IgD-negative memory B cell (primary cell): ENCODE measurements around the gene PCOLCE2. TPM values are rescaled to one million over a fixed set of nuclear protein-coding genes. Genes with fewer than 3 reads are reported as not detected.

Source experiments
- H3K27ac Mint-ChIP-seq, 3 donors: one replicate each; pipeline ENCODE4 v1.8.0; 2020 to 2022; ENCODE audit warnings: mild to moderate bottlenecking in 3 of 3, mixed read lengths in 3 of 3, moderate library complexity in 1 of 3
- H3K27me3 Mint-ChIP-seq: one replicate; pipeline ENCODE4 v1.8.0; 2021; ENCODE audit warnings: mixed read lengths
- H3K36me3 Mint-ChIP-seq: one replicate; pipeline ENCODE4 v1.8.0; 2020; ENCODE audit warnings: mild to moderate bottlenecking, mixed read lengths
- H3K4me1 Mint-ChIP-seq, 3 donors: one replicate each; pipeline ENCODE4 v1.8.0; 2020 to 2022; ENCODE audit warnings: mixed read lengths in 3 of 3, mild to moderate bottlenecking in 1 of 3
- H3K4me3 Mint-ChIP-seq, 4 donors: one replicate each; pipeline ENCODE4 v1.8.0; 2020 to 2022; ENCODE audit warnings: mild to moderate bottlenecking in 4 of 4, mixed read lengths in 4 of 4, moderate library complexity in 3 of 4
- H3K9me3 Mint-ChIP-seq, 3 donors: one replicate each; pipeline ENCODE4 v1.8.0; 2020 to 2021; ENCODE audit warnings: mixed read lengths in 3 of 3, mild to moderate bottlenecking in 1 of 3
- polyA plus RNA-seq: library from polyadenylated mRNA; unstranded; fragments of 300-500 nt; fragmentation: Illumina TruSeq; gene quantifications from one replicate; pipeline ENCODE4 v1.2.3, GENCODE V29; 2021

The PCOLCE2 gene
- polyA plus RNA-seq, 1 donor from 2014 or later = not detected

GRCh38 chr3:142912402-142913172 is 23.7 kb upstream of the PCOLCE2 start:
- H3K27ac Mint-ChIP-seq = no peak overlapping the region
- H3K4me1 Mint-ChIP-seq = peaks cover 0 to 3% (median 1%) of the 10 kb centered on the region in 3 donors
- H3K4me3 Mint-ChIP-seq = no peak overlapping the region
- H3K9me3 Mint-ChIP-seq = no peaks in the 10 kb centered on the region
- peaks cover under 1% of the 10 kb centered on the region for H3K36me3 Mint-ChIP-seq
- peaks cover 3% of the 10 kb centered on the region for H3K27me3 Mint-ChIP-seq

DNA sequence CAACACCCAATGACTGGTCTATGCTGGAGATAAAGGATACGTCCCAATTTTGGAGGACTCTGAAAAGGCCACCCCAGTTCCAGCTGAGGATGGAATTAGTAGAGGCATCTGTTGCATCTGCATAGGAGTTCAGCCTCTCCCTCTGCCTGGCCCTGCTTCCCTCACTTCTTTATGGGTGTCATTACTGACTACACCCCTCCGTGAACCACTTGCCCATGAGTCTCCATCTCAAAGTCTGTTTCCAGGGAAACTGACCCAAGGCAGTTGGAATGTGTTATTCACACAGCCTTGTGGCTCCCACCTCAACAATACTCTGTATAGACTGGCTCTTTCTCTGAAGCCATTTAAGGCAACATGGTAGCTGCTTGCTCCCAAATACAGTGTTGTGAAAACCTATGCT is 21.4 kb upstream of the PCOLCE2 start:
- Mint-ChIP-seq H3K4me3 (no peak overlapping the region), H3K9me3 (no peaks in the 10 kb centered on the region), H3K4me1 (peaks cover 0 to 4% (median 0%) of the 10 kb centered on the region in 3 donors), H3K36me3 (peaks cover 2% of the 10 kb centered on the region), H3K27ac (no peak overlapping the region), H3K27me3 (peaks cover 2% of the 10 kb centered on the region)

DNA sequence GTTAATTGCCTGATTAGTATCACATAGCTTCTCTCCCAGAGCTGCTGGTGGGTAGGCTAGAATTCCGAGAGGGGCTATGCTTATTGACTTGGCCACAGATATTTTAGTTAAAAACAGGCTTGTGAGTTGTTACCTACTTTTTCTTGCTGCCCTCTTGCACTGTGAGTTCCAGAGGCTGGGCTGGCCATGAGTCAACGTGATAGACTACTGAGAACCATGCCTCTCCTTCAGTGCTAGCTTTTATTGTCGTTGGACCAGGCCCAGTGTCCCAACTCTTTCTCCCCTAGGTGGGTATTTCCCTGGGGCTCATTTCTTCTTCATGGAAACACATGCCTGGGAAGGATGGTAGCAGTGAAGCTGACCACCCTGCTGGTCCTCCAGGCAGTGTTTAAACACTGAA is 20.4 kb upstream of the PCOLCE2 start:
- Mint-ChIP-seq H3K27ac (peak overlapping the region in 1 of 3 donors; percentile 7), H3K4me3 (no peak overlapping the region), H3K27me3 (peaks cover 3% of the 10 kb centered on the region), H3K36me3 (peaks cover 6% of the 10 kb centered on the region), H3K4me1 (peaks cover 0 to 10% (median 4%) of the 10 kb centered on the region in 3 donors), H3K9me3 (no peaks in the 10 kb centered on the region)

DNA sequence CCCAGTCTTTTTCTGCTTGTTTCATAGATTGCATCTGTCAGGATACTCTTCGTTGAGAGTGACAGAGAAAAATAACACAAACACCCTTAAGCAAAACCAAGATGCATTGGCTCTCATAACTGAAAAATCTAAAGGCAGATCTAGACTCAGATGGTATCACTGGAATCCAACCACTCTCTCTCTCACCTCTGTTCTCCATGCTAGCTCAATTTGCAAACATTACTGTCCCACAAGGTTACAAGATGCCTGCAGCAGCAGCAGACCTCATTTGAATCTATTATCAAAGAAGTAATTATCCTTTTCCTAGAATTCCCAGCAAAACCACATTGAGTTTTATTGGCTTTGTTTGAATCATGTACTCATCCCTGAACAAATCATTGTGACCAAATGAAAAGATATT is 19.1 kb upstream of the PCOLCE2 start:
- no peak overlapping the region for H3K27ac Mint-ChIP-seq
- H3K27me3 Mint-ChIP-seq = peaks cover 1% of the 10 kb centered on the region
- H3K9me3 Mint-ChIP-seq = no peaks in the 10 kb centered on the region
- peaks cover 6% of the 10 kb centered on the region for H3K36me3 Mint-ChIP-seq
- peaks cover 0 to 12% (median 4%) of the 10 kb centered on the region in 3 donors for H3K4me1 Mint-ChIP-seq
- no peak overlapping the region for H3K4me3 Mint-ChIP-seq

- peaks cover 6% of the 10 kb centered on the region for H3K36me3 Mint-ChIP-seq
- peaks cover 0 to 12% (median 4%) of the 10 kb centered on the region in 3 donors for H3K4me1 Mint-ChIP-seq
- peak overlapping the region in 1 of 4 donors; percentile 7 for H3K4me3 Mint-ChIP-seq
- H3K27ac Mint-ChIP-seq = no peak overlapping the region
- no peaks in the 10 kb centered on the region for H3K9me3 Mint-ChIP-seq
- peaks cover 6% of the 10 kb centered on the region for H3K27me3 Mint-ChIP-seq
Observed at GRCh38 chr3:142904639-142905436, 16.0 kb upstream of the PCOLCE2 start.

DNA sequence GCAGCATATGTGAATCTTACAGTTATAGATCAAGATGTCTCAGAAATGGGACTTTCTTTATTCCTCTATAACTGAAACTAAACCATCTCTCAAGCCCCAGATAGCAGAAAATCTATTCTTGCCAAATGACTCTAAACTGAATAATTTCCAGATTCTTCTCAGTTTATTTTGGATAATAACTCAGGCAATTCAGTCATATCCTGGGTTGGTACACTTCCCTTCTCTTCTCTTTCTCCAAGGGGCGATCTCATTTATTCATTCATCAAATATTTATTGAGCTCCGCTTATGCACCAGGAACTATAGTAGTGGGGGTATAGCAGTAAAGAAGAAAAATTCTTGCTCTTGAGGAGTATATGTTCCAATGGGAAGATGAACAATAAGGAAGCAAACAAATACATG is 13.5 kb upstream of the PCOLCE2 start:
- Mint-ChIP-seq H3K4me3 (no peak overlapping the region), H3K27ac (no peak overlapping the region), H3K9me3 (no peaks in the 10 kb centered on the region), H3K4me1 (peaks cover 0 to 12% (median 4%) of the 10 kb centered on the region in 3 donors), H3K36me3 (peaks cover 3% of the 10 kb centered on the region), H3K27me3 (peaks cover 6% of the 10 kb centered on the region)

GRCh38 chr3:142898346-142899213 is 9.7 kb upstream of the PCOLCE2 start:
- Mint-ChIP-seq H3K4me1 (no peaks in the 10 kb centered on the region), H3K27ac (no peak overlapping the region), H3K4me3 (no peak overlapping the region), H3K9me3 (no peaks in the 10 kb centered on the region), H3K27me3 (peaks cover 5% of the 10 kb centered on the region), H3K36me3 (peaks cover 2% of the 10 kb centered on the region)

- Mint-ChIP-seq H3K4me3 (no peak overlapping the region), H3K36me3 (peaks cover 2% of the 10 kb centered on the region), H3K4me1 (no peaks in the 10 kb centered on the region), H3K27me3 (peaks cover 5% of the 10 kb centered on the region), H3K9me3 (no peaks in the 10 kb centered on the region), H3K27ac (no peak overlapping the region)
Observed at GRCh38 chr3:142897807-142898206, 8.9 kb upstream of the PCOLCE2 start.

DNA sequence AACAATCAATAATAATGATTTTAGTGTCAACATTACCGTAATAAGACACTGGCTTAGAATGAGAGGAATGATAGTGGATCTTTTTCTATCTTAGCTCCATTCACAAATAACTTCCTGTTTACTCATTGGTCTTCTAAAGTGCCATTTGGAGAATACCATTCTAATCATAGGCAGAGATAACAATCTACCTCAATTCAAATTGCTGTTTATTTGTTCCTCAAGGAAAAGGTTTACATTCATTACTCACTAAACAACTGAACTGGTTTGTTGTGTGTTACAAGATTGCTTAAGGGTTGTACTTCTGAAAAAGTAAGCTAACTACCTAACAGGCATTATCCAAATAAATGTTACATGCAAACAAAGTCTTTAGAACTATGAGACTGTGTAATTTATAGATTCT is 8.1 kb upstream of the PCOLCE2 start:
- Mint-ChIP-seq H3K27me3 (peaks cover 5% of the 10 kb centered on the region), H3K27ac (no peak overlapping the region), H3K4me3 (no peak overlapping the region), H3K9me3 (no peaks in the 10 kb centered on the region), H3K36me3 (peaks cover 2% of the 10 kb centered on the region), H3K4me1 (no peaks in the 10 kb centered on the region)

GRCh38 chr3:142896201-142896755 is 7.4 kb upstream of the PCOLCE2 start:
- no peak overlapping the region for H3K27ac Mint-ChIP-seq
- peaks cover 4% of the 10 kb centered on the region for H3K27me3 Mint-ChIP-seq
- no peaks in the 10 kb centered on the region for H3K4me1 Mint-ChIP-seq
- H3K4me3 Mint-ChIP-seq = no peak overlapping the region
- peaks cover 2% of the 10 kb centered on the region for H3K36me3 Mint-ChIP-seq
- H3K9me3 Mint-ChIP-seq = no peaks in the 10 kb centered on the region

DNA sequence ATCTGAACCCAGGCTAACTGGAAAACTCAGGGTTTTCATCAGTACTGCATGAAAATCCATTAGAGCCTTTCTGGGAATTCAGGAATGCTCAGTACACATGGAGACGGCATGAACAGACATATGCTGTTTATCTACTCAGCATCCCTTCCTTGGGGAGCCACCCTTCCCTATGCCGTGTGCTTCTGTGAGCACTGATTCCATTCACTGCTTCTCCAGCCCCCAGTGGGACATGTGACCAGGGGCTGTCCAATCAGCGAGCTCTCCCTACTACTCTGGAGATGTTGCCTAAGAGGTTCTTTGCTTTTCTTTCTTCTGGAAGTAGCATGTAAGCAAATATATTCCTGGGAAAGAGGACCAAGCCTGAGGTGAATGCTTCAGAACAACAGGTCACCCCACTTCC is 5.6 kb upstream of the PCOLCE2 start:
- peaks cover 9% of the 10 kb centered on the region for H3K27me3 Mint-ChIP-seq
- H3K4me1 Mint-ChIP-seq = peaks cover 0 to 2% (median 1%) of the 10 kb centered on the region in 3 donors
- H3K4me3 Mint-ChIP-seq = no peak overlapping the region
- H3K36me3 Mint-ChIP-seq = peaks cover 2% of the 10 kb centered on the region
- H3K27ac Mint-ChIP-seq = no peak overlapping the region
- no peaks in the 10 kb centered on the region for H3K9me3 Mint-ChIP-seq

- Mint-ChIP-seq H3K4me3 (no peak overlapping the region), H3K36me3 (peaks cover 2% of the 10 kb centered on the region), H3K27ac (no peak overlapping the region), H3K9me3 (no peaks in the 10 kb centered on the region), H3K27me3 (peaks cover 17% of the 10 kb centered on the region), H3K4me1 (peaks cover 4 to 7% (median 4%) of the 10 kb centered on the region in 3 donors)
Observed at GRCh38 chr3:142892714-142893113, 3.8 kb upstream of the PCOLCE2 start.

DNA sequence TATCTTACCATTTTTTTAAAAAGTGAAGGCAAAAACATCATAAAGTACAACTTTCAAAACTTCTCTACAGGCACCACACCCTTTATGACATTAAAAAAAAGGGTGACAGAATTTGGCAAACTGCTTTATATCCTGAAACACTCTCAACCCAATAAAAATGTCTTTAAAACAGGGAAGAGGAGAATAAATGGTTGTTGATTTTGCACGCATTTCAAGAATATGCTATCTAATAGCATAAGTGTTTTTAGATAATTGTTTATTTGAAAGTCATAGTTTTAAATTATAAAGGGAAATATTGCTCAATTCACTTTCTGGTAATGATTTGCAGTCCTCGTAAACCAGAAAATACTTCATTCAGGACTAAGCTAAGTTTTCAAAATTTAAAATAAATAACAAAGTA is 1.7 kb upstream of the PCOLCE2 start:
- peaks cover 4 to 7% (median 4%) of the 10 kb centered on the region in 3 donors for H3K4me1 Mint-ChIP-seq
- H3K27me3 Mint-ChIP-seq = peaks cover 31% of the 10 kb centered on the region
- no peak overlapping the region for H3K4me3 Mint-ChIP-seq
- H3K27ac Mint-ChIP-seq = no peak overlapping the region
- no peaks in the 10 kb centered on the region for H3K9me3 Mint-ChIP-seq
- no peaks in the 10 kb centered on the region for H3K36me3 Mint-ChIP-seq

DNA sequence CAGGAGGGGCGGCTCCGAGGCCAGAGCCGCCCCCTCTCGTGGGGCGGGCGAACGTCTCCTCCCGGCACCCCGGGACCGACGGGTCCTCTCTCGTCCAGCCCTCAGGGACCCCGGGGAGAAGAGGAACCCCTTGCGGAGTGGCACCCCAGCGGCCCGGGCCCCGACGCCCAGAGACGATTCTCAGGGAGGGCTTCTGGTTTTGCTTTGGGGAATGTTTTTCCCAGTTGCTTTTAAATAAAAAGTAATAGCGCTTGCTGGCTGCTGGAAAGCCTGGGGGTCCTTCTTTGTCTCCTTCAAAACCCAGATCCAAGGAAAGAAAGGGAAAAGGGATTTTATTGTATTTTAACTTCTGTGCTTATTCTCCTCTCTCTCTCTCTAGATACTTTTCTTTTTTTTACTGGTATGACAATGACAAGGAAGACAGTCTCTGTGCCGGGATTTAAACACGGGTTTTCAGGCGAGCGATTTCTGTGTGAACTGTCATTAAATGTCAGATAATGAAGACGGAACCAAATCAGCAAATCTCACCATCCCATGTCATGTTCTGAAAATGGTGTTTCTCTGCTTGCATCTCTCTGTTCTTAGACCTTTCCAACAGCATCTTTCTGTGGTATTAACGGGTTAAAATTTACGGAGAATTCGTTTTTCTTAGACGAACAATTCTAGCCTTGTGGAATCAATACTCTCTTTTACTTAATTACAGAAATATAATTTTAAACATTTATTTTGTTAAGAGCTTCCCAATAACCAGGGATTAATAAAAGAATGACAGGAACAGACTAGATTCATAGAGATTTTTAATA is 530 bp upstream of the PCOLCE2 start:
- Mint-ChIP-seq H3K4me1 (peaks cover 4 to 9% (median 4%) of the 10 kb centered on the region in 3 donors), H3K27me3 (peaks cover 31% of the 10 kb centered on the region), H3K4me3 (peak overlapping the region in 3 of 4 donors; percentile 47 to 84 (median 71)), H3K27ac (no peak overlapping the region), H3K36me3 (no peaks in the 10 kb centered on the region), H3K9me3 (no peaks in the 10 kb centered on the region)
